HG03095 (cell line): ENCODE data around the gene CRLF1.
A peak's percentile ranks its signal among the peaks of the same experiment; 100 is the strongest.

Experiments
- ATAC-seq: cut with Tn5 transposase; IDR thresholded peaks from one replicate; pipeline ENCODE4 v1.9.1; 2021; ENCODE audit warnings: moderate library complexity; ENCODE audit not compliant: unreplicated experiment

Gene CRLF1

GRCh38 chr19:18559685-18560084 is 46.9 kb downstream of the CRLF1 start:
- no peak for ATAC-seq

DNA sequence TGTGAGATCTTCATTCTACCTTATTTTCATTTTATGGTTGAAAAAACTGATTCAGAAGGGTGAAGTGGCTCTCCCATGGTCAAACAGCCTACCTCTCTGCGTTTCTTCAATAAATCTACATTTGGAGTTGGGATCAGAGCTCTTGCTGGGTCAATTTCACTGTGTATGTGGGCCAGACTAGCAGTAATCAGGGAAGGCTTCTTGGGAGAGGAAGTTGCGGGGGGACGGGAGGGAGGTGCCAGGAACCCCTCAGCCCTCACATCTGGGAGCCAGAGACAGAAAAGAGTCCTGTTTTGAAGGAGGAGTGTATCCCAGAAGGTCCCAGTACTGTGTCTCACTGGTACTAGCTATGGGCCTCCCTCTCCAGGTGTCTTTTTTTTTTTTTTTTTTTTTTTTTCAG is 48.0 kb downstream of the CRLF1 start:
- ATAC-seq: no peak

GRCh38 chr19:18558202-18558555 is 48.4 kb downstream of the CRLF1 start:
- ATAC-seq: no peak

DNA sequence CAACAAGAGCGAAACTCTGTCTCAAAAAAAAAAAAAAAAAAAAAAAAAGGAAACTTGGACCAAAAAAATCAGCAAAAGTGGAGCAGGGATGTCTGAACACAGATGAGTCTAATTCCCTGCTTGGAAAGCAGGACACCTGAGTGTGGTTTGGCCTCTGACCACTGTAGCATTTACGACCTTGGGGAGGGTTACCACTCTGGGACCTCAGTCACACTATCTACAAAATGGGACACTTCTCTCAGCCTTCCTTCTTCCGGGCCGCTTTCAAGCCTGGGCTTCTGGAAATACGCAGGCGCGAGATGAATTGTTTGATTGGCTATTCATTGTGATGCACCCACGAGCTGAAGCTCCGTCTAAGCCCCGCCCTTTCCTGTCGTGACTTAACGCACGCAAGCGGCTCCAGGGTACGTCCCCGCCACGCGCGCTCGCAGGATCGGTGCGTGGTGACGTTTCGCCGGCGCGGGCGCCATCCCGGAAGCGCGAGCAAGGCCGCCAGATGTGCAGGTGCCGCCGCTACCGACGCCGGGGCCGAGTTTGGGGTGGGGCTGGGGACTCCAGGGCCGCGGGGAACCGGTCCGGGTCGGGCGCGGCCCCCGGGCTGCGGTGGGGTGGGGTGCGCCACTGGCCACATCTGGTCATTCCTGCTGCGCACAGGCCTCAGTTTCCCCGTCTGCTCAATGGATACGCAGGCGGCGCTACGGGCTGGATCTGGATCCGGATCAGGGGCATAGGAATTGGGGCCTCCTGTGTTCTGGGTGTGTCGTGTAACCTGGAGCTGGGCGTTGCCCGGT is 49.0 kb downstream of the CRLF1 start, which contains the start of gene KXD1:
Gene KXD1 (plus strand): TSS at position 460 of the 791 bp plus-strand sequence. CDS start 4,187 bp downstream, outside the sequence.
- ATAC-seq: peak; percentile 79

GRCh38 chr19:18551631-18552030 is 55.0 kb downstream of the CRLF1 start:
- no peak for ATAC-seq

DNA sequence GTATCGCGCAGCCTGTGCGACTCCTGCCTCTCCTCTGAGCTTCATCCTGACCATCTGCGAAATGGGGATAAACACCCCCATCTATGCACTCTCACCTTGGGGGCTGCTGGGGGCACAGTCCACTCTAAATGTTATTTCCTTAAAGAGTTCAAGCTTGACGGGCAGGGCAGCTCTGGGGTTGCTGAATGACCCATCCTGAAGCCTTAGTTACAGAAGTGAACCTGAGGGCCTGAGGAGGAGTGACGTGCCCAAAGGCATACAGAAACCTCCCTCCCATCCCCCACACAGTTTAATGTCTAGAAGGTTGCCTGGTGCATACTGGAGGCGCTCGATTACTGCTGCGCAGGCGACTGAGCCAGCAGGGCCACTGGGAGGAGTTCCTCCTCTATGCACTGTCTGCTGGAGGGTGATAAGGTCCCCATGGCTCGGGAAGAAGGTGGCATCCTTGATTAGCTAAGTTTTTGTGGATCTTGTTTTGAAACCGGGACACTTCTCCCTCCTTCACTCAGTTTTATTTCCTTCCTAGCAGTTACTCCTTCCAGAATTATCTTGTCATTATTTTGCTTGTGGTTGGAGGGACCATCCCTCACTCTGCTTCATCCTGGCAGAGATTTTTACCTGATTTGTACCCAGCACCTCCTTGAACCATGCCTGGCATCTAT is 62.7 kb downstream of the CRLF1 start:
- peak; percentile 76 for ATAC-seq
